HTERT RPE-1 (cell line): ENCODE measurements around the gene RASSF6.
"Not testable (repeated sequence)": the region's sequence is repeated elsewhere in the genome, so short reads cannot be mapped to it uniquely, and the experiment has no call there.

Experiments
- in situ Hi-C: fragments of 300-500 bp; cut with MboI; formaldehyde crosslinking; loops from 4 replicates; pipeline ENCODE4 v1.14.3; 2020; ENCODE audit warnings: low sequenced_read_pairs

Gene RASSF6

GRCh38 chr4:73583666-73584065, 36.6 kb downstream of the RASSF6 start:
- in situ Hi-C loops, result no loop called here

DNA sequence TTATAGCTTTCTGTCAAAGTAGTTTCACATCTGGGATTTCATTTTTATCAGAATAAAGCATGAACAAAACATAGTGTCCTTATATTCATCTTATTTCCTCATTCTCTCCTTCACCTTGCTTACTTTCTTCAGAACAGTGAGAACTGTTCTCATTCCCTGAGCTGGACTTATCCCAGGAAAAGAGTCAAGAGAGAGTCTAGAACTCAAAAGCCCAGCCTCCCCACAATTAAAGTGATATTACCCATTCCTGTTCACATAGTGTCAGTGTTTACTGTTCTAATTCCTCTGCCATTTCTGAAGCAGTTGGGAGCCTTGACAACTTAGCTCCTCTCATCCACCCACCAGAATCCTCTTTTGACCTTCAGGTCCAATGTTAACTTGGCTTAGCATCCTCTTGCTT, 42.9 kb downstream of the RASSF6 start:
- in situ Hi-C loops, result no loop called here

DNA sequence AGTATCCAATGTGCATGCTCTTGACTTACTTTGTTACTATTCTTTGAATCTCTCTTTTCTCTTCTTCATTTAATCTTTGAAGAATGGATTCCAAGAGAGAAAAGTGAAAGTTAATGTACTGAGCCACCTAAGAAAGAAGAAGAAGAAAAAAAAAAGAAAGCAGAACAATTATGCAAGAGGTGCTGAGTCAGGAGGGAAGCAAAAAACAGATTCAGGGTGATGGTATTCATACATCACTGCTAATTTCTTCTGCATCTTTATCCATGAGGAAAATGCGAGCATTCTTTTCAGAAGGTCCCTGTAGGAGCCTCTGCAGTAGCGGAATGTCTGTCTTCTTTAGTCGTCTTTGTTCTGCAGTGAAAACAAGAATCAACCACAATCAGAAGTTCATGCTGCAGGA, 43.9 kb downstream of the RASSF6 start:
- in situ Hi-C loops, result no loop called here

- in situ Hi-C loops, result no loop called here
Observed at GRCh38 chr4:73575660-73576059, 44.6 kb downstream of the RASSF6 start.

DNA sequence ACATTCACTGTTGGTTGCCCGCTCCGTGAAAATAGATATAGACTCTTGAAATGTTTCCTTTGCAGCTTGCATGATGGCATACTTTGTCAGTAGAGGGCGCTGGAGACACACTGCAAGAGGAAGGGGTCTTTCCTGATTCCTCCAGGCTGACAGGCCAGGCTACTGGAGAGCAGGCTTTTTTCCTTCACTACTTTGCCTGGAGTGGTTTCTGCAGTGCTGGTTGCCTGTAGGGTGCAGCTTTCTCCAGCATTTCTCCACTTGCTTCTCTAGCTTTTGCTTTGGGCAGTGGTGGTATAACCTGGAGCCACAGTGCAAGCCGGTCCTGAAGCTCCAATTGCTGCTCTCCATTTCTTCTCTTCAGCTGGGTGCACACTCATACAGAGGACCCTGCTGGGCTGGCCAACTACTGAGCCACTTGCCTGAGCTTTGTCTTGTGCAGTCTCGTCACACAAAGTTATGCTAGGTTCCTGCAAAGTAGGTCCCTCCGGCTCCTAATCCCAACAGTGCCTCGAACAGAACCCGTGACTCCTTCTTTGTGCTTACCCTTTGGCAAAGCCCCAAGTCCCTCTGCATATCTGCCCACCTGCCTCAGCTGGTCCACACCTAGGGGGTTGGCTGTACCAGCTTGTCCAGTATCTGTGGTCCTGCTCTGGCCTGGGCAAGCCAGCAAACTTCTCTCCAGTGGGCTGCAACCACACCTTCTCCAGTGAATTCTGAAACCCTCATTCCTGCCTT, 46.3 kb downstream of the RASSF6 start:
- in situ Hi-C loops, result no loop called here

DNA sequence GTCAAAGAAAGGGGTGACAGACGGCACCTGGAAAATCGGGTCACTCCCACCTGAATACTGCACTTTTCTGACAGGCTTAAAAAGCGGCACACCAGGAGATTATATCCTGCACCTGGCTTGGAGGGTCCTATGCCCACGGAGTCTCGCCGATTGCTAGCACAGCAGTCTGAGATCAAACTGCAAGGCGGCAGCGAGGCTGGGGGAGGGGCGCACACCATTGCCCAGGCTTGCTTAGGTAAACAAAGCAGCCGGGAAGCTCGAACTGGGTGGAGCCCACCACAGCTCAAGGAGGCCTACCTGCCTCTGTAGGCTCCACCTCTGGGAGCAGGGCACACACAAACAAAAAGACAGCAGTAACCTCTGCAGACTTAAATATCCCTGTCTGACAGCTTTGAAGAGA, 69.4 kb downstream of the RASSF6 start:
- in situ Hi-C loops, result not testable (repeated sequence)

DNA sequence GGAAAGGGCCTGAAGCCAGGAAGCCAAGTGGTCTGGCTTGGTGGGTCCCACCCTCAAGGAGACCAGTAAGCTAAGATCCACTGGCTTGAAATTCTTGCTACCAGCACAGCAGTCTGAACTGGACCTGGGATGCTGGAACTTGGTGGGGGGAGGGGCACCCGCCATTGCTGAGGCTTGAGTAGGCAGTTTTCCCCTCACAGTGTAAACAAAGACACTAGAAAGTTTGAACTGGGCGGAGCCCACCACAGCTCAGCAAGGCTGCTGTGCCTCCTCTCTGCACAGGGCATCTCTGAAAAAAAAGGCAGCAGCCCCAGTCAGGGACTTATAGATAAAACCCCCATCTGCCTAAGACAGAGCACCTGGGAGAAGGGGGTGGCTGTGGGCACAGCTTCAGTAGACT, 75.6 kb downstream of the RASSF6 start:
- in situ Hi-C loops, result no loop called here

DNA sequence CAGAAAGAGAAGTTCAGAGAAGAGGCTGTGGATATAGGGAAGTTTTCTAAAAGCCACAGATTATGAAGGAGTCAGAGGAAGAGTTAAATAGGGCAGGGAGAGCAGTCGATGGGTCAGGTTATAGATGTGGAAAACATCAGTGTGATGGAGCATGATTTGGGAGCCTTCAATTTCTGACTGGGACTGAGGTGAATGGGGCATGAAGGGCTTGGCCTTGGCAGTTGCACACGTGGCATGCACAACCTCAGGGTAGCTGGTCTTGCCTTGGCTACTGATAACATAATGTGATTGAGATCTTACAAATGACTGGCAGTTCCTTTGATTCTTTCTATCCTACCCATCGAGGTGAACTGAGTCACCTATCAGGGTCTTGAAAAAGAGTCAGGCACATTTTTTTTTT, 79.0 kb downstream of the RASSF6 start:
- in situ Hi-C loops, result no loop called here

DNA sequence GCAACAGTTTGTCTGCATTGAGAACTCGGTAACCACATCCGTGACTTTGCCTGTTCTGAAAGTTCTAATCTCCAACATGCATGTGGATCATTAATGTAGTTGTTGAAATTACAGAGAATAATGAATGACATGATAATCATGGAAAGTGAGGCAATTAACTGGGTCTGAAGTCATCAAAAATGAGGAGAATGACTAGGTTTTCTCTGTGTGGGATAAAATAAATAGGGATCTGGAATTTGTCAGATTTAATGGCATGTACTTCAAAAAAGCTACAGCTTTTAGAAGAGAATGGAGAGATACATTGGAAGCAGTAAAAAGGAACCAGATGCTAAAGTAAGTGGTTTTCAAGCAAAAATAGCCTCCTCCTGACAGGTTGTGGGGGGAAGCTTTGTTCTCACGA, 79.4 kb downstream of the RASSF6 start:
- in situ Hi-C loops, result no loop called here

DNA sequence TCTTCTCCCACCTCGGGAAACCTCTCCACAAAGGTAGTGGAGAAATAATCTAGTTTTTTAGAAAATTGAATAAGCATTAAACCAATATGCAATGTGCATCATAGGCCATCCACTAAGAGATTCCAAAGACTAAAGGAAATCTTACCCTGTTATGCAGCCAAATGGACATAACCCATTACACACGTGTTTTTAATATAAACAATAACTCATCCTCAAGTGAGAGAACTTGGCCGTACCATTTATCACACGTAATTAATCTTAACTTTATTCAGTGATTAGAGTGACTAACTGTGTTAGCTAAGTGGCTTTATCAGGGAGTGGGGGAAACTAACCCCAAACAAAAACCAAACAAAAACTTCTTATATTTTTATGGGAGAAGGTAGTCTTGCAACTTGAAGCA, 80.8 kb downstream of the RASSF6 start:
- in situ Hi-C loops, result no loop called here

DNA sequence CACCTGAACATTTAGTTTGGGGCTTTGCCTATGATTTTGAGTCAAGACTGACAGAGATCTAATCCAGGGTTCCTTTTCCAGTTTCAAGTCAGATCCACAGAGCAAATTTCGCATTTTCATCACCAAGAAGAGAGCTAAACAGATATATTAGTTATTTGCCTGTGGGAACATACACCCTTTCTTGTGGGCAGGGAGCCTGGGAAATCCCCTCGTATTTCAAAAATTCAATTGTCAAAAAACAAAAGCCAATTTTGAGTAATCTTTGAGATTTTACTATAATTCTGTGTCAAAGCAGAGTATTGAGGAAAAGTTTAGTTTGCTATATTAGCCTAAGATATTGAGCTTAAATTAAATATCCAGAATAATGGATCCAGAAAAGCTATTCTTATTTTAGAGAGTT, 82.1 kb downstream of the RASSF6 start:
- in situ Hi-C loops, result no loop called here

- in situ Hi-C loops, result no loop called here
Observed at GRCh38 chr4:73533515-73534422, 86.5 kb downstream of the RASSF6 start.

DNA sequence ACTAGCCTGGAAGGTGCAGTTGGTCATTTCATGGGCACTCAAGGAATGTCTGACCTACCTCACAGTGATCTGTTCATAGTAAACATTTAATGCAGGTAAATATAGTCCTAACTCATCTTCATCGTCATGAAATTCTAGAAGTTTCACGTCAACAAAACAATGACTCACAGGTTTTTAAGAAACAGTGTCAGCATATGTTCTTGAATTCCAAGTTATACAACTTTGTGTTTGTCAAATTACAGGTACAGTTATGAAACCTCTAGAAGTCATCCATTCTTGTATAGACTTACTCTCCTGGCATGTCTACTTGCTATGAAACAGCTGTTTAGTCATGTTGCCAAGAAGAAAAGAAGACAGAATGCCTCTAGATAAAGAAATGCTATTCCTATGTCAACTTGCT, 92.1 kb downstream of the RASSF6 start:
- in situ Hi-C loops, result no loop called here

GRCh38 chr4:73527196-73527595, 93.0 kb downstream of the RASSF6 start:
- in situ Hi-C loops, result no loop called here

- in situ Hi-C loops, result no loop called here
Observed at GRCh38 chr4:73525611-73526010, 94.6 kb downstream of the RASSF6 start.

- in situ Hi-C loops, result no loop called here
Observed at GRCh38 chr4:73523126-73523525, 97.1 kb downstream of the RASSF6 start.
